GM12872 (cell line): ENCODE results near the gene TRIM41.
A peak's percentile ranks its signal among the peaks of the same experiment; 100 is the strongest.

ENCODE experiments used
- CTCF ChIP-seq: IDR thresholded peaks from 3 replicates; pipeline ENCODE4 v1.5.1; 2011; ENCODE audit warnings: low read depth, mild to moderate bottlenecking, low read length, moderate library complexity; ENCODE audit not compliant: insufficient read depth

The TRIM41 gene

GRCh38 chr5:181255276-181255675, 32.2 kb downstream of the TRIM41 start:
- TF ChIP-seq CTCF = no peak

- TF ChIP-seq CTCF = no peak
Observed at GRCh38 chr5:181255836-181256578, 32.9 kb downstream of the TRIM41 start.

GRCh38 chr5:181258576-181258975, 35.5 kb downstream of the TRIM41 start:
- no peak for TF ChIP-seq CTCF

- TF ChIP-seq CTCF = no peak
Observed at GRCh38 chr5:181259283-181259682, 36.2 kb downstream of the TRIM41 start.

GRCh38 chr5:181259974-181260719, 37.1 kb downstream of the TRIM41 start:
- TF ChIP-seq CTCF = no peak

- peak; percentile 22; the same call in 1 of the 3 replicates for TF ChIP-seq CTCF
Observed at GRCh38 chr5:181260720-181261319, 37.7 kb downstream of the TRIM41 start, which contains the start of gene TRIM52. TRIM52 (minus strand) TSS chr5:181261143; CDS start chr5:181260813, 330 bp downstream.
